HG03025 (cell line): ENCODE results near the gene MST1.

Source experiments
- ATAC-seq: cut with Tn5 transposase; IDR thresholded peaks from one replicate; pipeline ENCODE4 v1.9.1; 2021; ENCODE audit warnings: mild to moderate bottlenecking, moderate library complexity; ENCODE audit not compliant: unreplicated experiment, low FRiP score

The MST1 gene

DNA sequence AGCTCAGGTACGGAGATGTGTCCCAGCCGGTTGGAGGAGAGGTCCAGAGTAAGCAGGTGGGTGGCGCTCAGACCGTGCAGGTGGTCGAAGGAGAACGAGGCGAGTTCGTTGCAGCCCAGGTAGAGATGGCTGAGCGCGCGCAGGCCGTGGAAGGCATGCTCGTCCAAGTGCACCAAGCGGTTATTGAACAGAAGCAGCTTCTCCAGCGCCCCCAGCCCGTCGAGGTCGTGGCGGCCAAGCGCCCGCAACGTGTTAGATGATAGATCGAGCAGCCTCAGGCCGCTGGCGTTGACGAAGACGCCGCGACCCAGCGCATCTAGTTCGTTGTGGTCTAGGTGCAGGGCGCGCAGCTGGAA is 29.6 kb upstream of the MST1 start:
- ATAC-seq, result no peak

GRCh38 chr3:49717959-49718857 is 28.9 kb upstream of the MST1 start:
- no peak for ATAC-seq

- no peak for ATAC-seq
Observed at GRCh38 chr3:49717211-49717958, 28.1 kb upstream of the MST1 start.

- no peak for ATAC-seq
Observed at GRCh38 chr3:49716691-49717210, 27.5 kb upstream of the MST1 start.

GRCh38 chr3:49716169-49716568 is 26.9 kb upstream of the MST1 start:
- ATAC-seq, result no peak

DNA sequence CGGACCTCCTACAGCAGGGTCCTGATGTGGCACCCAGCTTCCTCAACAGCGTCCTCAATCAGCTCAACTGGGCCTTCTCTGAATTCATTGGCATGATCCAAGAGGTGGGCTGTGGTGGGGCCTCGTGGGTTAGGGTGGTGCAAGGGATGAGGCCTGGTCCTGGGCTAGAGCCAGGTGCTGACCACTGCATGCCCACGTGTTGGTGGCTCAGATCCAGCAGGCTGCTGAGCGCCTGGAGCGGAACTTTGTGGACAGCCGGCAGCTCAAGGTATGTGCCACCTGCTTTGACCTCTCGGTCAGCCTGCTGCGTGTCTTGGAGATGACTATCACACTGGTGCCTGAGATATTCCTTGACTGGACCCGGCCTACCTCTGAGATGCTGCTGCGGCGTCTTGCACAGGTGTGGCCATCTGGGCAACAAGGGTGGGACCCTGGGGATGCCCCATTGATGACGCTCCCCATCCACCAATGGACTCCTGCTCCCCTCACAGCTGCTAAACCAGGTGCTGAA is 26.4 kb upstream of the MST1 start:
- no peak for ATAC-seq

- no peak for ATAC-seq
Observed at GRCh38 chr3:49714728-49715550, 25.7 kb upstream of the MST1 start.

- ATAC-seq, result no peak
Observed at GRCh38 chr3:49713336-49714105, 24.2 kb upstream of the MST1 start.

DNA sequence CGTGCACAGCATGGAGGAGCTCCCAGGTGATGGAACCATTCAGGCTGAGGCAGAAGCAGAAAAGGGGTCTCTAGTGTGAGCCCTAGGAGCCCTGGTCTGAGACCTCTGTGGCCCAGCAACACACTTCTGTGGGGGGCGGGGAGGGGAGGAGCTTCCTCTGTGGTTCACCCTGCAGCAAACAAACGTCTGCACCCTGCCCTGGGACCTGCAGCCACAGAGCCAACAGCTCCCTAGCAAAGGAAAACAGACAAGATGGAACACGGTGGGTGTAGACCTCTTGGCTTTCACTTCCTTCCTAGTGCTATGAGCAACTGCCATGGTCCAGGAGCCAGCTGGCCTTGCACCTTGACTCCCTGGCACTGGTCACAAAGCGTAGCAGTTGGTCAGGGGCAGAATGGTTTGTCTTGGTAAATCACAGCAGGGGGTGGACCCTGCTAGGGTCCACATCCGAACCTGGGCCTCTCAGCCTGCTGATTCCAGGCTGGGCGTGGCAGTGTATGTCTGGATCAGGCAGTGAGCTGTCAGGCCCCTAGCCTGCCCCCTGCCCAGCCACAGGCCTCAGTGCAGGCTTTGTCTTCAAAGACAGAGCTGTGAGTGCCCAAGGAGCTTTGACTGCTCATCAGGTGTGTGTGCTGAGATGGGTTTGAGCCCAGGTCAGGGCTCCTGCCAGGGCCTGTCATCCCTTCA is 23.5 kb upstream of the MST1 start:
- no peak for ATAC-seq

- ATAC-seq, result no peak
Observed at GRCh38 chr3:49712166-49712565, 22.9 kb upstream of the MST1 start.

DNA sequence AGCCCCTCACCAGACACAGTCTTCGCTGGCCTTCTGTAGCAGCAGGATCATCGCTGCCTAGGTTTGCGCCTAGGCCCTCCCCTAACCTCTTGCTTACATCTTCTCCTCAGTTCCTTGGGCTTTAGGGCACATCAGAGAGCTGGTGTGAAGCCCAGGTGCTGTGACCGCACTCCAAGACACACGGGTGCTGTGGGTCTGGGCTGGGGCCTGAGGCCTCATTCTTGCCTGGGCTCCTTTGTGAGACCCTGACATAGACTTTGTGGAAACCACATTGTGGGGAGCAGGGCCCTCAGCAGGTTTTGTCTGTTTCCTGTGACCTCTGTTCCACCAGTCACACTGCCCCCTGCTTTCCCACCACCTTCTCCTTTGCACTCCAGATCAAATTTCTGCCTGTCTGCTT is 22.2 kb upstream of the MST1 start:
- no peak for ATAC-seq

DNA sequence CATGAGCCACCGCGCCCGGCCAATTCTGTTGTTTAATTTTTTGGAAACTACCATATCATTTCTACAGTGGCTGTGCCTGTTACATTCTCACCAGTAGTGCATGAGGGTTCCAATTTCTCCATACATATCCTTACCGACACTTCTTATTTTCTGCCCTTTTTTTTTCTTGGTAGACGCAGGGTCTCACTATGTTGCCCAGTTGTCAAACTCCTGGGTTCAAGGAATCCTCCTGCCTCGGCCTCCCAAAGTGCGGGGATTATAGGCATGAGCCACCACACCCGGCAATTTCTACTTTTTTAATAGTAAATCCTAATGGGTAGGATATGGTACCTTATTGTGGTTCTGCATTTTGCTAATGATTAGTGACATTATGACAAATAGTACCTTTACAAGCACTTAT is 20.6 kb upstream of the MST1 start:
- ATAC-seq, result no peak

GRCh38 chr3:49707113-49707480 is 17.8 kb upstream of the MST1 start:
- no peak for ATAC-seq

- ATAC-seq, result no peak
Observed at GRCh38 chr3:49706456-49707112, 17.3 kb upstream of the MST1 start.

GRCh38 chr3:49705390-49705960 is 16.2 kb upstream of the MST1 start:
- ATAC-seq, result no peak

DNA sequence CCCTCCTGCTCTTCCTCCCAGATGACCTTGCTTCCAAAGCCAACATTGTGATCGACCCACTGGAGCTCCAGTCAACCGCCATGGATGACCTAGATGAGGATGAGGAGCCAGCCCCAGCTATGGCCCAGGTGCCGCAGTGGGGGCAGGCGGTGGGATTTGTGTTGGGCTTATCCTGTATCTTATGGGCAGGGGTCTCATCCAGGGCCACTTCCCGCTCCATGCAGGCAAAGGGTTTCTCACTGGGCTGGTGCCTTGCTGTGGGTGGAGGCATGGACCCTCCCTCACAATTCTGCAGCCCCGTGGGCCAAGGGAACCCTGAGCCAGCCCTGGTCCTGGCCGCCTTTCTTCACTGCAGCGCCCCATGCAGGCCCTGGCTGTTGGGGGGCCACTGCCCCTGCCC is 15.4 kb upstream of the MST1 start:
- no peak for ATAC-seq

DNA sequence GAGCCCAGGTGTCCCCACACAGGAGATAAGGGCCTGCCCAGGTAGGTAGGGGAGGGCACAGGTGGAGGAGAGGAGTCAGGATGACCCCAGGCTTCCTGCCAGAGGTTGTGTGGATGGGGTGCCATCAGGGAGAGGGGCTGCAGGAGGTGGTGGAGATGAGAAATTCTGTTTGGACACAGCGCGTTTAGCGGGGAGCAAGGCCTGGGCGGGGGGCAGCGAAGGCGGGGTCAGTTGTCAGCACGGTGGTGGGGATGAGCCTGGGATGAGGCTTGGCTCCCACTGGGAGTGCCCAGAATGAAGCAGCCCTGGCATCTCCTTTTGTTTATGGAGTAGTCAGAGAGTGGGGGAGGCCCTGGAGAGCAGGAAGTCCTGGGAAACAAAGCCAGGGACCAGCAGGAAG is 14.7 kb upstream of the MST1 start:
- no peak for ATAC-seq

- no peak for ATAC-seq
Observed at GRCh38 chr3:49703443-49703927, 14.2 kb upstream of the MST1 start.
